Left lung (tissue), 10 donors: Measurements from ENCODE around the gene SRSF9. TPM values are rescaled to one million over a fixed set of nuclear protein-coding genes. Genes with fewer than 3 reads are reported as not detected.

Source experiments
- ATAC-seq: fragments of 200-7000 bp; cut with Tn5 transposase; one replicate; pipeline ENCODE4 v1.9.1; 2020; ENCODE audit warnings: moderate library complexity
- DNase-seq, 4 donors: peaks; one replicate each; pipeline ENCODE4 v3.0.0-alpha.2; 2013 to 2020
- H3K27ac ChIP-seq, 2 donors: fragments of 200-600 bp; sonication (generic) in 1 of 2; one replicate each; pipeline versions ENCODE4 v1.5.0 to v1.8.0; 2020 to 2021
- H3K27me3 ChIP-seq, 2 donors: fragments of 200-600 bp; sonication (generic) in 1 of 2; one replicate each; pipeline versions ENCODE4 v1.5.0 to v1.8.0; 2020 to 2021
- H3K36me3 ChIP-seq, 2 donors: fragments of 200-600 bp; sonication (generic) in 1 of 2; one replicate each; pipeline versions ENCODE4 v1.5.0 to v1.8.0; 2020 to 2021
- H3K4me1 ChIP-seq, 2 donors: fragments of 200-600 bp; one replicate each; pipeline ENCODE4 v1.8.0; 2021
- H3K4me3 ChIP-seq, 2 donors: fragments of 200-600 bp; sonication (generic) in 1 of 2; one replicate each; pipeline versions ENCODE4 v1.5.0 to v1.8.0; 2020 to 2021; ENCODE audit warnings: mild to moderate bottlenecking in 1 of 2
- H3K9me3 ChIP-seq, 2 donors: fragments of 200-600 bp; sonication (generic) in 1 of 2; one replicate each; pipeline versions ENCODE4 v1.5.0 to v1.8.0; 2020 to 2021
- intact Hi-C, 2 donors: fragments of 100-400 bp; cut with DNase I; formaldehyde crosslinking; loops; one replicate each; pipeline versions ENCODE4 v1.11.2 to v1.14.2; 2022
- polyA plus RNA-seq, 6 donors: library from polyadenylated mRNA; unstranded; fragments of 120-200 nt; gene quantifications; one replicate each; pipeline ENCODE4 v1.2.1, GENCODE V29; 2013; ENCODE audit not compliant: insufficient read length in 6 of 6
- total RNA-seq, 2 donors: library from RNA; stranded (reverse); fragmentation: NEBNext Ultra II Directional; extraction: Animal tissue kit (Norgen Biotek cat#: 25700); gene quantifications; one replicate each; pipeline ENCODE4 v1.2.1, GENCODE V29; 2021
- TF ChIP-seq, protein P1 (sequence below), 2 donors: fragments of 200-600 bp; sonication (generic) in 1 of 2; IDR thresholded peaks; one replicate each; pipeline versions ENCODE4 v1.5.0 to v1.8.0; 2021; ENCODE audit warnings: antibody characterized with exemption in 2 of 2
- donor health status: DM: no; HTN: yes; CAD: no.
- donor health status: DM: no; HTN: no; CAD: no.

SRSF9 gene
- total and polyA plus RNA-seq, 8 donors, result 120 to 225 (median 197) TPM

- H3K27ac ChIP-seq, result no peak overlapping the region
- TF ChIP-seq, protein P1, sequence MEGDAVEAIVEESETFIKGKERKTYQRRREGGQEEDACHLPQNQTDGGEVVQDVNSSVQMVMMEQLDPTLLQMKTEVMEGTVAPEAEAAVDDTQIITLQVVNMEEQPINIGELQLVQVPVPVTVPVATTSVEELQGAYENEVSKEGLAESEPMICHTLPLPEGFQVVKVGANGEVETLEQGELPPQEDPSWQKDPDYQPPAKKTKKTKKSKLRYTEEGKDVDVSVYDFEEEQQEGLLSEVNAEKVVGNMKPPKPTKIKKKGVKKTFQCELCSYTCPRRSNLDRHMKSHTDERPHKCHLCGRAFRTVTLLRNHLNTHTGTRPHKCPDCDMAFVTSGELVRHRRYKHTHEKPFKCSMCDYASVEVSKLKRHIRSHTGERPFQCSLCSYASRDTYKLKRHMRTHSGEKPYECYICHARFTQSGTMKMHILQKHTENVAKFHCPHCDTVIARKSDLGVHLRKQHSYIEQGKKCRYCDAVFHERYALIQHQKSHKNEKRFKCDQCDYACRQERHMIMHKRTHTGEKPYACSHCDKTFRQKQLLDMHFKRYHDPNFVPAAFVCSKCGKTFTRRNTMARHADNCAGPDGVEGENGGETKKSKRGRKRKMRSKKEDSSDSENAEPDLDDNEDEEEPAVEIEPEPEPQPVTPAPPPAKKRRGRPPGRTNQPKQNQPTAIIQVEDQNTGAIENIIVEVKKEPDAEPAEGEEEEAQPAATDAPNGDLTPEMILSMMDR (IDR thresholded peaks at IDR 0.05), result no peak
- intact Hi-C loops, result no loop called here
- peaks cover 0 to 11% of the 10 kb centered on the region in 2 donors for H3K27me3 ChIP-seq
- no peaks in the 10 kb centered on the region for H3K36me3 ChIP-seq
- H3K4me1 ChIP-seq, result no peaks in the 10 kb centered on the region
- DNase-seq, result no peak
- ATAC-seq, result no peak
- no peaks in the 10 kb centered on the region for H3K9me3 ChIP-seq
- no peak overlapping the region for H3K4me3 ChIP-seq
Observed at GRCh38 chr12:120421701-120422100, 47.8 kb downstream of the SRSF9 start.

- H3K4me3 ChIP-seq, result no peak overlapping the region
- H3K4me1 ChIP-seq, result no peaks in the 10 kb centered on the region
- ATAC-seq, result no peak
- no peak overlapping the region for H3K27ac ChIP-seq
- intact Hi-C loops, result no loop called here
- TF ChIP-seq, protein P1 (IDR thresholded peaks at IDR 0.05), result no peak
- no peak for DNase-seq
- H3K27me3 ChIP-seq, result peaks cover 0 to 15% of the 10 kb centered on the region in 2 donors
- H3K36me3 ChIP-seq, result no peaks in the 10 kb centered on the region
- H3K9me3 ChIP-seq, result no peaks in the 10 kb centered on the region
Observed at GRCh38 chr12:120417917-120418580, 51.5 kb downstream of the SRSF9 start.

GRCh38 chr12:120416490-120417216 lies 52.9 kb downstream of the SRSF9 start:
- DNase-seq, result no peak
- intact Hi-C loops, result no loop called here

GRCh38 chr12:120413901-120414695 lies 55.5 kb downstream of the SRSF9 start:
- ATAC-seq (peak; percentile 64), DNase-seq (peak in 1 of 4 donors; percentile 30)
- H3K4me1 ChIP-seq, result no peaks in the 10 kb centered on the region
- intact Hi-C loops, result no loop called here
- TF ChIP-seq, protein P1 (IDR thresholded peaks at IDR 0.05), result no peak
- no peak overlapping the region for H3K4me3 ChIP-seq
- no peaks in the 10 kb centered on the region for H3K9me3 ChIP-seq
- peaks cover 0 to 4% of the 10 kb centered on the region in 2 donors for H3K27me3 ChIP-seq
- no peaks in the 10 kb centered on the region for H3K36me3 ChIP-seq
- no peak overlapping the region for H3K27ac ChIP-seq

More at GRCh38 chr12:120416490-120417216, 52.9 kb downstream of the SRSF9 start:
- Histone ChIP-seq H3K4me3 (no peak overlapping the region), H3K27me3 (peaks cover 0 to 15% of the 10 kb centered on the region in 2 donors), H3K4me1 (no peaks in the 10 kb centered on the region), H3K27ac (no peak overlapping the region), H3K9me3 (no peaks in the 10 kb centered on the region), H3K36me3 (no peaks in the 10 kb centered on the region)
- ATAC-seq, result no peak
- TF ChIP-seq, protein P1 (IDR thresholded peaks at IDR 0.05), result no peak

DNA sequence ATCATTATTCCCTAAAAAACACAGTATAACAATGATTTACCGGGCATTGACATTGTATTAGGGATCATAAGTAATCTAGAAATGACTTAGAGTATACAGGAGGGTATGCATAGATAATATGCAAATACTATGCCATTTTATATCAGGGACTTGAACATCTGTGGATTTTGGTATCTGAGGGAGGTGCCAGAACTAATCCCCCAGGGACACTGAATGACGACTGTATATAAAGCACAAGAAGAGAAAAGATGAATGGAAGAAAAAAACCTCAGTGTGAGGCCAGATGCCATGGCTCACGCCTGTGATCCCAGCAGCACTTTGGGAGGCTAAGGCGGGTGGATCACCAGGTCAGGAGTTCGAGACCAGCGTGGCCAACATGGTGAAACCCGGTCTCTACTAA lies 57.1 kb downstream of the SRSF9 start:
- DNase-seq, result no peak
- no peak for ATAC-seq
- no peak overlapping the region for H3K4me3 ChIP-seq
- H3K9me3 ChIP-seq, result no peaks in the 10 kb centered on the region
- intact Hi-C loops, result no loop called here
- H3K27ac ChIP-seq, result no peak overlapping the region
- H3K36me3 ChIP-seq, result no peaks in the 10 kb centered on the region
- TF ChIP-seq, protein P1 (IDR thresholded peaks at IDR 0.05), result no peak
- no peaks in the 10 kb centered on the region for H3K4me1 ChIP-seq
- H3K27me3 ChIP-seq, result peaks cover 0 to 3% of the 10 kb centered on the region in 2 donors
